B cell (primary cell): ENCODE results near the gene ZNF135. TPM values are rescaled to one million over a fixed set of nuclear protein-coding genes. Genes with fewer than 3 reads are reported as not detected.

ENCODE experiments used
- ATAC-seq: fragments of 200-7000 bp; cut with Tn5 transposase; one replicate; pipeline ENCODE4 v1.10.0; 2021; ENCODE audit warnings: low read depth, mild to moderate bottlenecking, moderate number of reproducible peaks, moderate library complexity
- CTCF ChIA-PET: fragments of 350-600 bp; sonication (Branson Sonifier 250); formaldehyde crosslinking; loops from one replicate; lab custom pipeline; 2021; ENCODE audit warnings: antibody characterized with exemption, inconsistent platforms; lab: Charles Lee
- POLR2A ChIA-PET: fragments of 350-600 bp; sonication (Branson Sonifier 250); formaldehyde crosslinking; loops from one replicate; lab custom pipeline; 2021; ENCODE audit warnings: antibody characterized with exemption; lab: Charles Lee
- DNase-seq: peaks from one replicate; pipeline ENCODE4 v3.0.0; 2013
- H2AFZ ChIP-seq: 2 replicates; pipeline ENCODE4 v1.6.1; 2012; ENCODE audit warnings: mild to moderate bottlenecking, low read depth, low read length; ENCODE audit not compliant: insufficient read depth, poor library complexity, severe bottlenecking
- H3K27ac ChIP-seq, 2 donors: 1 replicate in 1 of 2; 2 replicates in 1 of 2; pipeline ENCODE4 v1.5.1; 2012 to 2013; ENCODE audit warnings: low read length in 2 of 2, mild to moderate bottlenecking in 2 of 2, moderate library complexity in 1 of 2
- H3K27me3 ChIP-seq, 4 experiments: fragments of 200-600 bp in 1 of 4; sonication (generic) in 1 of 4; replicated peaks in 1 of 4; 1 replicate in 2 of 4; 2 replicates in 2 of 4; pipeline versions ENCODE4 v1.6.1 to v1.7.0; 2013 to 2016; ENCODE audit warnings: low read length in 3 of 4, mild to moderate bottlenecking in 2 of 4, mixed read lengths in 1 of 4, moderate library complexity in 1 of 4; ENCODE audit not compliant: insufficient read depth in 4 of 4, control insufficient read depth in 3 of 4; ENCODE audit errors: control extremely low read depth in 1 of 4
- H3K36me3 ChIP-seq, 2 experiments: replicated peaks in 1 of 2; 1 replicate in 1 of 2; 2 replicates in 1 of 2; pipeline versions ENCODE4 v1.6.1 to v1.7.1; 2013; ENCODE audit warnings: low read length in 1 of 2; ENCODE audit not compliant: insufficient read depth in 2 of 2, control insufficient read depth in 1 of 2; ENCODE audit errors: control extremely low read depth in 1 of 2, extremely low read depth in 1 of 2
- H3K4me1 ChIP-seq, 2 donors: fragments of 200-600 bp in 1 of 2; sonication (generic) in 1 of 2; 1 replicate in 1 of 2; 2 replicates in 1 of 2; pipeline versions ENCODE4 v1.5.1 to v1.6.1; 2013 to 2017; ENCODE audit warnings: low read length in 2 of 2; ENCODE audit not compliant: control insufficient read depth in 2 of 2, insufficient read depth in 2 of 2
- H3K4me2 ChIP-seq: replicated peaks from 2 replicates; pipeline ENCODE3; 2012; ENCODE audit warnings: mild to moderate bottlenecking, low read depth, low read length; ENCODE audit not compliant: poor library complexity, severe bottlenecking
- H3K4me3 ChIP-seq, 5 experiments: fragments of 200-600 bp in 1 of 5; sonication (generic) in 1 of 5; 1 replicate in 3 of 5; 2 replicates in 2 of 5; pipeline versions ENCODE4 v1.5.1 to v1.7.0; 2011 to 2016; ENCODE audit warnings: low read length in 4 of 5, mild to moderate bottlenecking in 4 of 5, low read depth in 2 of 5, control low read depth in 1 of 5, moderate library complexity in 1 of 5; ENCODE audit not compliant: insufficient read depth in 1 of 5; ENCODE audit errors: control extremely low read depth in 1 of 5, extremely low read depth in 1 of 5
- H3K79me2 ChIP-seq: fragments of 200-600 bp; sonication (generic); one replicate; pipeline ENCODE4 v1.6.0; 2016; ENCODE audit warnings: low read length; ENCODE audit not compliant: control insufficient read depth, insufficient read depth
- H3K9ac ChIP-seq: fragments of 200-600 bp; sonication (generic); 2 replicates; pipeline ENCODE4 v1.6.1; 2017; ENCODE audit warnings: mild to moderate bottlenecking, low read length, moderate library complexity
- H3K9me3 ChIP-seq, 3 donors: one replicate each; pipeline versions ENCODE4 v1.6.1 to v1.7.1; 2013; ENCODE audit warnings: low read length in 2 of 3; ENCODE audit not compliant: control insufficient read depth in 2 of 3, insufficient read depth in 1 of 3; ENCODE audit errors: control extremely low read depth in 1 of 3
- H4K20me1 ChIP-seq: 2 replicates; pipeline ENCODE4 v1.6.0; 2012; ENCODE audit warnings: mild to moderate bottlenecking, low read length; ENCODE audit not compliant: insufficient read depth, control insufficient read depth, poor library complexity, severe bottlenecking
- H3K27ac Mint-ChIP-seq: one replicate; pipeline ENCODE4 v1.8.0; 2021; ENCODE audit warnings: mixed read lengths
- H3K27me3 Mint-ChIP-seq: one replicate; pipeline ENCODE4 v1.8.0; 2021; ENCODE audit warnings: mixed read lengths
- H3K4me1 Mint-ChIP-seq: one replicate; pipeline ENCODE4 v1.8.0; 2021; ENCODE audit warnings: mixed read lengths
- H3K4me3 Mint-ChIP-seq: one replicate; pipeline ENCODE4 v1.8.0; 2021; ENCODE audit warnings: mixed read lengths
- H3K9me3 Mint-ChIP-seq: one replicate; pipeline ENCODE4 v1.8.0; 2022; ENCODE audit warnings: mixed read lengths; ENCODE audit not compliant: insufficient read depth
- EZH2 ChIP-seq: IDR thresholded peaks from 2 replicates; pipeline ENCODE4 v1.6.1; 2012; ENCODE audit warnings: borderline replicate concordance, low read depth, mild to moderate bottlenecking, moderate library complexity, low read length; ENCODE audit not compliant: insufficient read depth, poor library complexity, severe bottlenecking
- WGBS: methylation state at CpG from one replicate; pipeline ENCODE4 v1.1.5; 2013; ENCODE audit warnings: missing lambda C conversion rate; ENCODE audit not compliant: insufficient coverage; 5-methylcytosine and 5-hydroxymethylcytosine counted together
- intact Hi-C: fragments of 100-400 bp; cut with micrococcal nuclease; formaldehyde crosslinking; loops from one replicate; pipeline ENCODE4 v1.10.0; 2022
- polyA plus RNA-seq: library from polyadenylated mRNA; depleted of rRNA; stranded (reverse); fragments of >200 nt; gene quantifications from 2 replicates; pipeline ENCODE4 v1.2.3, GENCODE V29; 2012
- total RNA-seq, 2 donors: library from RNA; stranded (reverse); fragments of 120-200 nt in 1 of 2; gene quantifications; 1 replicate in 1 of 2; 2 replicates in 1 of 2; pipeline versions ENCODE4 v1.2.3 to v1.2.4, GENCODE V29; 2013 to 2022
- TF ChIP-seq, protein P1 (sequence below): fragments of 200-600 bp; IDR thresholded peaks from one replicate; pipeline ENCODE4 v1.8.0; 2022; ENCODE audit warnings: antibody characterized with exemption, mild to moderate bottlenecking

The ZNF135 gene
- total and polyA plus RNA-seq, 2 donors (not counting 1 experiment from before 2014, with no cell fraction given): 8.9 to 10.0 TPM

DNA sequence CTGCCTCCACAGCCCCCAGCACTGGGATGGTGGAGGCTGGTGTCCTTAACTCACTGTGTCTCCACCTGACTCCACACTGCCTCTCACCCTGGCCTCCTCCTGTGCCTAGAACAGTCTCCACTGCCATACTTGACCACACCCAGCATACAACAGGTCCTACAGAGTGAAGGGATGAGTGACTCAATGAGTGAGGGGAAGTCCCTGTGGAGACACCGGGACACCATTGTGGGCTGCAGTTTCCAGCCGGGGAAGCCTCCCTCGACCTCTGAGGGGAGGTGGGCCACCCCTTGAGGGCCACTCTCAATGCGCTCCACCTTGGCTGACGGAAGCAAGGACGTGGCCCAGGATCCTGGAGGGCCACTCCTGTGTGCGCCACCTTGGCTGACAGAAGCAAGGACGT lies 2.8 kb upstream of the ZNF135 start:
- Mint-ChIP-seq H3K9me3 (peaks cover 10% of the 10 kb centered on the region), H3K27me3 (peaks cover 16% of the 10 kb centered on the region), H3K4me3 (peak overlapping the region; percentile 16), H3K27ac (no peak overlapping the region), H3K4me1 (peaks cover 14% of the 10 kb centered on the region)
- Histone ChIP-seq H3K79me2 (peaks cover 5% of the 10 kb centered on the region), H4K20me1 (no peaks in the 10 kb centered on the region), H3K4me1 (peaks cover 8 to 16% of the 10 kb centered on the region in 2 donors), H3K4me3 (no peak overlapping the region), H3K4me2 (no peak overlapping the region), H3K9me3 (peaks cover 0 to 97% (median 9%) of the 10 kb centered on the region in 3 donors), H2AFZ (no peak overlapping the region), H3K9ac (no peak overlapping the region), H3K36me3 (no peaks in the 10 kb centered on the region), H3K27me3 (peaks cover 0 to 14% (median 2%) of the 10 kb centered on the region in 4 experiments), H3K27ac (no peak overlapping the region)
- POLR2A ChIA-PET: no interaction called here
- no peak for DNase-seq
- 90% methylated on average over 6 of the region's 8 CpGs for WGBS
- no peak for TF ChIP-seq EZH2
- TF ChIP-seq, protein P1, sequence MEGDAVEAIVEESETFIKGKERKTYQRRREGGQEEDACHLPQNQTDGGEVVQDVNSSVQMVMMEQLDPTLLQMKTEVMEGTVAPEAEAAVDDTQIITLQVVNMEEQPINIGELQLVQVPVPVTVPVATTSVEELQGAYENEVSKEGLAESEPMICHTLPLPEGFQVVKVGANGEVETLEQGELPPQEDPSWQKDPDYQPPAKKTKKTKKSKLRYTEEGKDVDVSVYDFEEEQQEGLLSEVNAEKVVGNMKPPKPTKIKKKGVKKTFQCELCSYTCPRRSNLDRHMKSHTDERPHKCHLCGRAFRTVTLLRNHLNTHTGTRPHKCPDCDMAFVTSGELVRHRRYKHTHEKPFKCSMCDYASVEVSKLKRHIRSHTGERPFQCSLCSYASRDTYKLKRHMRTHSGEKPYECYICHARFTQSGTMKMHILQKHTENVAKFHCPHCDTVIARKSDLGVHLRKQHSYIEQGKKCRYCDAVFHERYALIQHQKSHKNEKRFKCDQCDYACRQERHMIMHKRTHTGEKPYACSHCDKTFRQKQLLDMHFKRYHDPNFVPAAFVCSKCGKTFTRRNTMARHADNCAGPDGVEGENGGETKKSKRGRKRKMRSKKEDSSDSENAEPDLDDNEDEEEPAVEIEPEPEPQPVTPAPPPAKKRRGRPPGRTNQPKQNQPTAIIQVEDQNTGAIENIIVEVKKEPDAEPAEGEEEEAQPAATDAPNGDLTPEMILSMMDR: no peak
- no peak for ATAC-seq
- intact Hi-C loops: no loop called here
- CTCF ChIA-PET: interaction anchor here (1.1 kb wide), 1 partner anchor 99 kb away, joined by 3 read pairs; no protein-coding TSS in a partner anchor

DNA sequence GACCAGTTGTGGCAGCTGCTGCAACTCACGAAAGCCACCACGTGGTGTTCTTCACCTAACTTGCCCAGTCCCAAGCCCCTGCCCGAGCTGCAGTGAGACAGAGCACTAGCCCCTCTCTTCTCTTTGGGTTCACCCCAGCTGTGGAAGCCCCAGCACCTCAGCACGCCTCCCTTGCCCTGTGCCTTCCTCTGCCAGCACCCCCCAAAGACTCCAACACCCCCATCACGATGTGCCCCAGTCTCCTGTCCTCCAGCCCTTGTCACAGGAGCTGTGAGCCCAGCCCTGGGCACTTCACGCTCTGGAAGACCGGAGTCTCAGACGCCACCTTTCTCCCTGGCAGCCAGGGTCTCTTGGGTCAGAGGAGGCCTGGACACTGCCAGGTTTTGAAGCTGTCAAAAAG lies 2.2 kb upstream of the ZNF135 start:
- 98% methylated on average over 7 of the region's 8 CpGs for whole genome bisulfite sequencing
- no peak overlapping the region for H3K4me3 Mint-ChIP-seq
- intact Hi-C loops: no loop called here
- peaks cover 5% of the 10 kb centered on the region for H3K79me2 ChIP-seq
- H2AFZ ChIP-seq: no peak overlapping the region
- H3K9ac ChIP-seq: no peak overlapping the region
- H3K27me3 Mint-ChIP-seq: peaks cover 16% of the 10 kb centered on the region
- peaks cover 8 to 16% of the 10 kb centered on the region in 2 donors for H3K4me1 ChIP-seq
- no peak overlapping the region for H3K4me3 ChIP-seq
- H3K27me3 ChIP-seq: peaks cover 0 to 14% (median 2%) of the 10 kb centered on the region in 4 experiments
- H3K9me3 Mint-ChIP-seq: peaks cover 5% of the 10 kb centered on the region
- no peak overlapping the region for H3K4me2 ChIP-seq
- ATAC-seq (no peak), DNase-seq (no peak)
- no peak for TF ChIP-seq EZH2
- TF ChIP-seq, protein P1: no peak
- H4K20me1 ChIP-seq: no peaks in the 10 kb centered on the region
- ChIA-PET POLR2A (no interaction called here), CTCF (no interaction called here)
- H3K36me3 ChIP-seq: no peaks in the 10 kb centered on the region
- H3K27ac ChIP-seq: no peak overlapping the region
- no peak overlapping the region for H3K27ac Mint-ChIP-seq
- peaks cover 14% of the 10 kb centered on the region for H3K4me1 Mint-ChIP-seq
- peaks cover 0 to 94% (median 9%) of the 10 kb centered on the region in 3 donors for H3K9me3 ChIP-seq
